Liver (tissue), 9 donors: ENCODE measurements around the gene KIF6. TPM values are rescaled to one million over a fixed set of nuclear protein-coding genes. Genes with fewer than 3 reads are reported as not detected.
A peak's percentile ranks its signal among the peaks of the same experiment; 100 is the strongest.

ENCODE experiments used
- DNase-seq: peaks from one replicate; pipeline ENCODE4 v3.0.0-alpha.2; 2017; ENCODE audit warnings: low spot score
- H3K27ac ChIP-seq, 2 donors: one replicate each; pipeline ENCODE4 v1.7.0; 2013; ENCODE audit warnings: inconsistent platforms in 2 of 2, low read length in 2 of 2, control low read depth in 1 of 2, low read depth in 1 of 2, mild to moderate bottlenecking in 1 of 2
- H3K27me3 ChIP-seq, 4 donors: one replicate each; pipeline versions ENCODE4 v1.6.1 to v1.7.0; 2013; ENCODE audit warnings: low read length in 3 of 4, inconsistent platforms in 1 of 4, mild to moderate bottlenecking in 1 of 4, moderate library complexity in 1 of 4; ENCODE audit not compliant: control insufficient read depth in 4 of 4, insufficient read depth in 4 of 4
- H3K36me3 ChIP-seq, 4 donors: one replicate each; pipeline versions ENCODE4 v1.6.1 to v1.7.0; 2013; ENCODE audit warnings: low read length in 3 of 4, mild to moderate bottlenecking in 3 of 4, low read depth in 1 of 4, moderate library complexity in 1 of 4; ENCODE audit not compliant: control insufficient read depth in 4 of 4, insufficient read depth in 3 of 4
- H3K4me1 ChIP-seq, 4 donors: one replicate each; pipeline versions ENCODE4 v1.6.1 to v1.7.0; 2013; ENCODE audit warnings: low read length in 3 of 4, mild to moderate bottlenecking in 3 of 4, moderate library complexity in 1 of 4; ENCODE audit not compliant: control insufficient read depth in 4 of 4, insufficient read depth in 4 of 4
- H3K4me3 ChIP-seq, 3 donors: one replicate each; pipeline versions ENCODE4 v1.6.1 to v1.7.0; 2013; ENCODE audit warnings: low read length in 3 of 3, control low read depth in 1 of 3, low read depth in 1 of 3, mild to moderate bottlenecking in 1 of 3
- H3K9ac ChIP-seq, 2 donors: one replicate each; pipeline ENCODE4 v1.7.0; 2013; ENCODE audit warnings: low read length in 2 of 2, mild to moderate bottlenecking in 2 of 2, moderate library complexity in 2 of 2, control low read depth in 1 of 2, low read depth in 1 of 2
- H3K9me3 ChIP-seq, 4 donors: one replicate each; pipeline versions ENCODE4 v1.6.1 to v1.7.0; 2013; ENCODE audit warnings: low read length in 3 of 4; ENCODE audit not compliant: control insufficient read depth in 4 of 4
- EGR1 ChIP-seq, 2 donors: IDR thresholded peaks; 2 replicates each; pipeline ENCODE4 v1.6.1; 2016 to 2018; ENCODE audit warnings: antibody characterized with exemption in 2 of 2, low read depth in 2 of 2
- FOXA1 ChIP-seq: IDR thresholded peaks from 2 replicates; pipeline ENCODE4 v1.6.1; 2016; ENCODE audit warnings: antibody characterized with exemption
- FOXA2 ChIP-seq: IDR thresholded peaks from 2 replicates; pipeline ENCODE4 v1.6.1; 2016; ENCODE audit warnings: antibody characterized with exemption
- GABPA ChIP-seq, 2 donors: IDR thresholded peaks in 1 of 2; conservative IDR thresholded peaks in 1 of 2; 2 replicates each; pipeline ENCODE4 v1.6.1; 2016; ENCODE audit warnings: antibody characterized with exemption in 2 of 2, mild to moderate bottlenecking in 1 of 2, moderate library complexity in 1 of 2
- HNF4A ChIP-seq, 2 donors: conservative IDR thresholded peaks; 2 replicates each; pipeline ENCODE4 v1.6.1; 2016; ENCODE audit warnings: antibody characterized with exemption in 2 of 2, mild to moderate bottlenecking in 2 of 2
- JUND ChIP-seq, 2 donors: IDR thresholded peaks; 2 replicates each; pipeline ENCODE4 v1.6.1; 2016; ENCODE audit warnings: antibody characterized with exemption in 2 of 2
- NR2F2 ChIP-seq: IDR thresholded peaks from 2 replicates; pipeline ENCODE4 v1.6.1; 2016; ENCODE audit warnings: antibody characterized with exemption
- RAD21 ChIP-seq, 2 donors: IDR thresholded peaks; 2 replicates each; pipeline ENCODE4 v1.6.1; 2016; ENCODE audit warnings: antibody characterized with exemption in 2 of 2, mild to moderate bottlenecking in 2 of 2
- SP1 ChIP-seq: IDR thresholded peaks from 2 replicates; pipeline ENCODE4 v1.6.1; 2018; ENCODE audit warnings: antibody characterized with exemption, mild to moderate bottlenecking
- TAF1 ChIP-seq: conservative IDR thresholded peaks from 2 replicates; pipeline ENCODE4 v1.6.1; 2016; ENCODE audit warnings: antibody characterized with exemption, mild to moderate bottlenecking
- YY1 ChIP-seq: IDR thresholded peaks from 2 replicates; pipeline ENCODE4 v1.6.1; 2016; ENCODE audit warnings: antibody characterized with exemption, mild to moderate bottlenecking
- ZBTB33 ChIP-seq: IDR thresholded peaks from 2 replicates; pipeline ENCODE4 v1.6.1; 2016; ENCODE audit warnings: antibody characterized with exemption
- WGBS: extraction: QIAGEN DNeasy Blood & Tissue Kit; methylation state at CpG from one replicate; pipeline ENCODE4 v1.1.7; 2013; 5-methylcytosine and 5-hydroxymethylcytosine counted together
- polyA plus RNA-seq, 2 donors: library from polyadenylated mRNA; stranded (reverse) in 1 of 2; unstranded in 1 of 2; fragments of 200-250 nt in 1 of 2; fragments of >200 nt in 1 of 2; fragmentation: Nextera tagmentation in 1 of 2; extraction: Ambion mirVana in 1 of 2; gene quantifications; one replicate each; pipeline versions ENCODE4 v1.2.1 to v1.2.3, GENCODE V29; 2013 to 2015
- total RNA-seq, 2 donors: library from RNA; depleted of rRNA; stranded (reverse); fragments of >200 nt; gene quantifications; one replicate each; pipeline ENCODE4 v1.2.3, GENCODE V29; 2014
- TF ChIP-seq, protein P1 (sequence below): IDR thresholded peaks from 2 replicates; pipeline ENCODE4 v1.6.1; 2016; ENCODE audit warnings: antibody characterized with exemption, mild to moderate bottlenecking
- donor health status: healthy.
- donor health status: healthy.
- donor health status: healthy.
- donor health status: healthy.
- donor health status: healthy.

The KIF6 gene
- total and polyA plus RNA-seq, 4 donors = 0.17 to 7.5 (median 0.29) TPM

GRCh38 chr6:39614393-39614950 lies 110.7 kb downstream of the KIF6 start:
- Histone ChIP-seq H3K36me3 (no peaks in the 10 kb centered on the region), H3K9ac (no peak overlapping the region), H3K27me3 (no peaks in the 10 kb centered on the region), H3K4me1 (no peaks in the 10 kb centered on the region), H3K27ac (no peak overlapping the region), H3K4me3 (no peak overlapping the region), H3K9me3 (no peaks in the 10 kb centered on the region)
- no peak for DNase-seq
- WGBS = 96% methylated on average over 2 of the region's 2 CpGs
- TF ChIP-seq FOXA1 (no peak), ZBTB33 (no peak), TAF1 (no peak), FOXA2 (no peak), SP1 (no peak), NR2F2 (no peak), GABPA (IDR thresholded peaks at IDR 0.05 in 1 of 2, conservative IDR thresholded peaks at IDR 0.05 in 1 of 2) (no peak), JUND (IDR thresholded peaks at IDR 0.05) (no peak), YY1 (no peak), HNF4A (conservative IDR thresholded peaks at IDR 0.05) (no peak)
- TF ChIP-seq, protein P1, sequence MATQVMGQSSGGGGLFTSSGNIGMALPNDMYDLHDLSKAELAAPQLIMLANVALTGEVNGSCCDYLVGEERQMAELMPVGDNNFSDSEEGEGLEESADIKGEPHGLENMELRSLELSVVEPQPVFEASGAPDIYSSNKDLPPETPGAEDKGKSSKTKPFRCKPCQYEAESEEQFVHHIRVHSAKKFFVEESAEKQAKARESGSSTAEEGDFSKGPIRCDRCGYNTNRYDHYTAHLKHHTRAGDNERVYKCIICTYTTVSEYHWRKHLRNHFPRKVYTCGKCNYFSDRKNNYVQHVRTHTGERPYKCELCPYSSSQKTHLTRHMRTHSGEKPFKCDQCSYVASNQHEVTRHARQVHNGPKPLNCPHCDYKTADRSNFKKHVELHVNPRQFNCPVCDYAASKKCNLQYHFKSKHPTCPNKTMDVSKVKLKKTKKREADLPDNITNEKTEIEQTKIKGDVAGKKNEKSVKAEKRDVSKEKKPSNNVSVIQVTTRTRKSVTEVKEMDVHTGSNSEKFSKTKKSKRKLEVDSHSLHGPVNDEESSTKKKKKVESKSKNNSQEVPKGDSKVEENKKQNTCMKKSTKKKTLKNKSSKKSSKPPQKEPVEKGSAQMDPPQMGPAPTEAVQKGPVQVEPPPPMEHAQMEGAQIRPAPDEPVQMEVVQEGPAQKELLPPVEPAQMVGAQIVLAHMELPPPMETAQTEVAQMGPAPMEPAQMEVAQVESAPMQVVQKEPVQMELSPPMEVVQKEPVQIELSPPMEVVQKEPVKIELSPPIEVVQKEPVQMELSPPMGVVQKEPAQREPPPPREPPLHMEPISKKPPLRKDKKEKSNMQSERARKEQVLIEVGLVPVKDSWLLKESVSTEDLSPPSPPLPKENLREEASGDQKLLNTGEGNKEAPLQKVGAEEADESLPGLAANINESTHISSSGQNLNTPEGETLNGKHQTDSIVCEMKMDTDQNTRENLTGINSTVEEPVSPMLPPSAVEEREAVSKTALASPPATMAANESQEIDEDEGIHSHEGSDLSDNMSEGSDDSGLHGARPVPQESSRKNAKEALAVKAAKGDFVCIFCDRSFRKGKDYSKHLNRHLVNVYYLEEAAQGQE = no peak

GRCh38 chr6:39610221-39610620 lies 115.0 kb downstream of the KIF6 start:
- TF ChIP-seq TAF1 (no peak), RAD21 (IDR thresholded peaks at IDR 0.05) (peak in 1 of 2 donors; percentile 10)
- Histone ChIP-seq H3K36me3 (no peaks in the 10 kb centered on the region), H3K9ac (no peak overlapping the region), H3K9me3 (no peaks in the 10 kb centered on the region), H3K4me3 (no peak overlapping the region), H3K27ac (no peak overlapping the region), H3K4me1 (no peaks in the 10 kb centered on the region), H3K27me3 (no peaks in the 10 kb centered on the region)
- no peak for DNase-seq
- 26% methylated on average over 3 of the region's 3 CpGs for WGBS

GRCh38 chr6:39608652-39609345 lies 116.4 kb downstream of the KIF6 start:
- Histone ChIP-seq H3K27ac (no peak overlapping the region), H3K4me3 (no peak overlapping the region), H3K27me3 (no peaks in the 10 kb centered on the region), H3K4me1 (no peaks in the 10 kb centered on the region), H3K9ac (no peak overlapping the region), H3K36me3 (no peaks in the 10 kb centered on the region), H3K9me3 (no peaks in the 10 kb centered on the region)
- TF ChIP-seq SP1 (no peak), EGR1 (IDR thresholded peaks at IDR 0.05; ENCODE audit: low read depth in 2 of 2) (no peak)
- 90% methylated on average over 7 of the region's 7 CpGs for WGBS
- DNase-seq = no peak
